ENCODE data around the gene PLEKHG3.

PLEKHG3 gene

DNA sequence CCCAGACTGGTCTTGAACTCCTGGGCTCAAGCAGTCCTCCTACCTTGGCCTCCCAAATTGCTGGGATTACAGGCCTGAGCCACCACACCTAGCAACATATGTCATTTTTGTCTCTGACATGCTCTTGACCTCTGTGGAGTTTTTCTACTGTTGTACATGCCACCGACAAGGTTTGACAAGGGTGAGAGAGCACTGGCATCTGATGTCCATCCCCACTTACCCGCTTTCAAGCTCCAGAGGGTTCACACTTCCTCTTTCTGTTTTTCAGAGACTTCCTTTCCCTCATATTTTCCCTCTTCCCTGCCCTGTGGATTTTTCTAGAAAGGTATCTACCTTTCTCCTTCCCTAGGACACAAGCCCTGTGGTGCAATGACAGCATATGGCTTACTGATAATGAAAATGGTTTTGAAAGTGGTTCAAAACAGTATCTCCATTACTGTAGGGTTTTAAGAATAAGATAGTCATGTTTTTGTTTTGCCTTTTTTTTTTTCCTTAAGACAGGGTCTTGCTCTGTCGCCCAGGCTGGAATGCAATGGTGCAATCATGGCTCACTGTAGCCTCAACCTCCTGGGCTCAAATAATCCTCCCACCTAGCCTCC is 27.7 kb upstream of the PLEKHG3 start:
- no peak overlapping the region for H3K4me3 Mint-ChIP-seq
- peaks cover 8% of the 10 kb centered on the region for H3K27me3 Mint-ChIP-seq (ENCODE audit: low read depth)
- H3K9me3 Mint-ChIP-seq, result no peaks in the 10 kb centered on the region
- H3K27ac Mint-ChIP-seq, result peak overlapping the region; percentile 12 to 60 (median 17)
- H3K4me1 Mint-ChIP-seq, result peaks cover 11% of the 10 kb centered on the region
- H3K36me3 Mint-ChIP-seq (ENCODE audit: low read depth), result no peaks in the 10 kb centered on the region
- TF ChIP-seq, protein P1, sequence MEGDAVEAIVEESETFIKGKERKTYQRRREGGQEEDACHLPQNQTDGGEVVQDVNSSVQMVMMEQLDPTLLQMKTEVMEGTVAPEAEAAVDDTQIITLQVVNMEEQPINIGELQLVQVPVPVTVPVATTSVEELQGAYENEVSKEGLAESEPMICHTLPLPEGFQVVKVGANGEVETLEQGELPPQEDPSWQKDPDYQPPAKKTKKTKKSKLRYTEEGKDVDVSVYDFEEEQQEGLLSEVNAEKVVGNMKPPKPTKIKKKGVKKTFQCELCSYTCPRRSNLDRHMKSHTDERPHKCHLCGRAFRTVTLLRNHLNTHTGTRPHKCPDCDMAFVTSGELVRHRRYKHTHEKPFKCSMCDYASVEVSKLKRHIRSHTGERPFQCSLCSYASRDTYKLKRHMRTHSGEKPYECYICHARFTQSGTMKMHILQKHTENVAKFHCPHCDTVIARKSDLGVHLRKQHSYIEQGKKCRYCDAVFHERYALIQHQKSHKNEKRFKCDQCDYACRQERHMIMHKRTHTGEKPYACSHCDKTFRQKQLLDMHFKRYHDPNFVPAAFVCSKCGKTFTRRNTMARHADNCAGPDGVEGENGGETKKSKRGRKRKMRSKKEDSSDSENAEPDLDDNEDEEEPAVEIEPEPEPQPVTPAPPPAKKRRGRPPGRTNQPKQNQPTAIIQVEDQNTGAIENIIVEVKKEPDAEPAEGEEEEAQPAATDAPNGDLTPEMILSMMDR (IDR thresholded peaks at IDR 0.05; ENCODE audit: unreplicated experiment in 3 of 3), result no peak

DNA sequence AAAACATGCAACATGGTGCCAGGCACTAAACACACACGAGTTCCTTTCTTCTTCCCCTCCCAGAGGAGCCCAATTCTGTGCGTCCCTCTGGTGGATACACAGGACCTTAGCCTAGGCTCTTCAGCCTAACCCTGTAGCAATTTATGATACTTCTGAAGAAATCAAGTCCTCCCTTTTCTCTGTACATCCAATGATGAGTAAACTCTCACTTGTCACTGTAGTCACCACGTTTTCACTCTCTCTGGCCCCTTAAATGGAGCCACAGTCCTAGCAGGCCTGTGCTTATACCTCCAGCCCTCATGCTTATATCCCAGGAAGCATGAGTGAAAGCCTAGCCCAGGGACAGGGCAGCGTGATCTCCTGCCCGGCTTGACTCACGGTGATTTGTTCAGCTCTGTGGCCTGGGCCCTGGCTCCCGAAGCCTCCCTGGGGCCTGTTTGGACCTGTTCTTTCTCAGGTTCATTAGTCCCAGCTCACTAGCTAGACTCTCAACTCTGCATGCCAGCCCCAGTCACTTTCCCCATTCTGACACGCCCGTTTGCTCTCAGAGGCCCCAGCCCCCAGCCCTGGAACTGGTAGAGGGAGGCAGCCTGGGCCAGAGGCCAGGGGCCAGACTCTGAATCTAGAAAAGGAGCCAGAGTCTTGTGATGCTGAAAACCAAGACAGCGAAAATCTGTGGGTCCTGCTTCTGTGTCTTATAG is 24.1 kb upstream of the PLEKHG3 start:
- Mint-ChIP-seq H3K4me1 (peaks cover 47% of the 10 kb centered on the region), H3K27ac (peak overlapping the region; percentile 96 to 98 (median 98))
- TF ChIP-seq, protein P1 (IDR thresholded peaks at IDR 0.05; ENCODE audit: unreplicated experiment in 3 of 3), result no peak

DNA sequence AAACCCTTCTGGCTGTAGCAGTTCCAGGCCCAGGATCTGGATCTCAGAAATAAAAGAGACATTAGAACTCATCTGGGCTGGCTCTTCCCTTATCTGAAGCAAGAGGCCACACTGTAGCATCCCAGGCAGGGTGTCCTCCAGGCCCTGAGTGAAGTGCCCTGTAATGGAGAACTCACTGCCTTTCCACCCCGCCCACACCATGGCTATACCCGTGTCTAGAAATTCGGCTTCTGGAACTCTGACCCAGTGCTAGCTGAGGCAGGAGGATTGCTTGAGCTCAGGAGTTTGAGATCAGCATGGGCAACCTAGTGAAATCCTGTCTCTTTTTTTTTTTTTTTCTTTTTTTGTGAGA is 23.5 kb upstream of the PLEKHG3 start:
- Mint-ChIP-seq H3K36me3 (ENCODE audit: low read depth) (no peaks in the 10 kb centered on the region), H3K27ac (peak overlapping the region; percentile 96 to 98 (median 98)), H3K4me3 (no peak overlapping the region), H3K27me3 (ENCODE audit: low read depth) (peaks cover 9% of the 10 kb centered on the region), H3K4me1 (peaks cover 52% of the 10 kb centered on the region), H3K9me3 (no peaks in the 10 kb centered on the region)
- TF ChIP-seq, protein P1 (IDR thresholded peaks at IDR 0.05; ENCODE audit: unreplicated experiment in 3 of 3), result no peak

More for the DNA sequence above, 24.1 kb upstream of the PLEKHG3 start:
- Mint-ChIP-seq H3K27me3 (ENCODE audit: low read depth) (peaks cover 9% of the 10 kb centered on the region), H3K4me3 (no peak overlapping the region), H3K9me3 (no peaks in the 10 kb centered on the region), H3K36me3 (ENCODE audit: low read depth) (no peaks in the 10 kb centered on the region)

DNA sequence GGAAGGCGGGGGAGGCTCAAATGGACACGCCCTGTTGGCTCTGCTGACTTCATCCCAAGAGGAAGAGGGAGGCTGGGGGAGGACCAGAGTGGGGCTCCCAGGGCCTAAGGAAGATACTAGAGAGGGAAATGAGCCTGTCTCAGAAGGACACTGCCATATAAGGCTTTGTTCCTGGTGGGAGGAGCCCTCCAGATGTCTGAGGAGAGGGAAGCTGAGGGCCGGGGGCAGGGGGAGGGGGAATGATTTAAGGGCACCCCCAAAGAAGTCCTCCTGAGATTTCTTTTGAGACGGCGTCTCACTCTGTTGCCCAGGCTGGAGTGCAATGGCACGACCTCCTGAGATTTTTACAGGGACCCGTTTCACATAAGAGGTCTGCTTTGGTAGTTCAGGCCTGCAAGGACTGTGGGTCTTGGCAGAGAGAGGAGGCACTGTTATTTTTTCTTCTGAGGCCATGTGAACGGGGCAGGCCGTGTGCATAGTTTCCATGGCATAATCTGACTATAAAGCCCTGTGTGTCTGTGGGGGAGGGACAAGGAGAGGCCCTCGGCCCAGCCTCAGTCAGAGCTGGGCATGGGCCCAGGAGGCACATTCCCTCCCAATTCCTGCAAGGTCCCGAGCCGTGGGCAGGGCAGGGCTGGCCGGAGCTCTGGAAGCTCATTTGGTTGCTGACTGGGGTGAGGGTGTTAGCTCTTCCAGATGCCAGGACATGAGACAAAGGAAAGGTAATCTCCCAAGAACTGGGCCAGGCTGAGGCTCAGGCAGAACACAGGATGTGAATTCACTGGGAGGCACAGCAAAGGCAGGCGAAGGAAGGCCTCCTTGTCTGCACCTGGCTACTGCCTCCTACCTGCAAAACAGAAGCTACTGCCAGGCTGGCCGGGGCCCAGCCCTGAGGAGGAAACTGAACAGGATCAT is 22.2 kb upstream of the PLEKHG3 start:
- TF ChIP-seq, protein P1 (IDR thresholded peaks at IDR 0.05; ENCODE audit: unreplicated experiment in 3 of 3), result no peak
- Mint-ChIP-seq H3K4me3 (peak overlapping the region; percentile 25 to 40 (median 27)), H3K27me3 (ENCODE audit: low read depth) (peaks cover 4% of the 10 kb centered on the region), H3K4me1 (peaks cover 59% of the 10 kb centered on the region), H3K36me3 (ENCODE audit: low read depth) (no peaks in the 10 kb centered on the region), H3K9me3 (no peaks in the 10 kb centered on the region), H3K27ac (peak overlapping the region; percentile 96 to 99 (median 97))

DNA sequence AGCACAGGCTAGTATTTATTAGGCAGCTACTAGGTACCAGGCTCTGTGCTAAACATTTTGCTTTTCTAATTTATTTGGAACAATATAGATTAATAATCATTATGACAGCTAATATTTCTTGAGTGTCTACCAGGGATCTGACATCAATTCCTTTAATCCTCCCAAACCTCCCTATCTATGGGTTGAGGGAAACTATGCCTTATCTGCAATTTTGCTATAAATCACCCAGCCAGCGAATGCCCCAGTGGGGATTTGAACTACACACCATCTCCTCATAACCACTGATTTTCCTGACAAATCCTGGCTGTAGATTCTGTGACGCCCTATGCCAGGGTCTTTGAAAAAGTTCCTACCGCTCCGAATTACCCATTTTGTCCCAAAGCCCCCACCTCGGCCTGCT is 21.4 kb upstream of the PLEKHG3 start:
- Mint-ChIP-seq H3K27me3 (ENCODE audit: low read depth) (peaks cover 4% of the 10 kb centered on the region), H3K4me1 (peaks cover 59% of the 10 kb centered on the region), H3K36me3 (ENCODE audit: low read depth) (no peaks in the 10 kb centered on the region), H3K4me3 (peak overlapping the region in 1 of 3 experiments; percentile 33), H3K9me3 (no peaks in the 10 kb centered on the region), H3K27ac (peak overlapping the region; percentile 96 to 99 (median 97))
- TF ChIP-seq, protein P1 (IDR thresholded peaks at IDR 0.05; ENCODE audit: unreplicated experiment in 3 of 3), result no peak

All from nephron (organoid).